OCI-LY1 (cell line): ENCODE measurements around the gene GPR183.

ENCODE experiments used
- CTCF ChIP-seq: fragments of 200-600 bp; sonication (generic), shearing (Covaris generic); IDR thresholded peaks from 2 replicates; pipeline ENCODE4 v1.5.1; 2017; ENCODE audit warnings: mild to moderate bottlenecking, antibody characterized with exemption, low read length, moderate library complexity, mixed read lengths
- EZH2 ChIP-seq: fragments of 200-600 bp; sonication (generic), shearing (Covaris generic); IDR thresholded peaks from 2 replicates; pipeline ENCODE4 v1.8.0; 2017; ENCODE audit warnings: borderline replicate concordance, mixed run types, mild to moderate bottlenecking, antibody characterized with exemption, low read length, moderate library complexity, mixed read lengths

DNA sequence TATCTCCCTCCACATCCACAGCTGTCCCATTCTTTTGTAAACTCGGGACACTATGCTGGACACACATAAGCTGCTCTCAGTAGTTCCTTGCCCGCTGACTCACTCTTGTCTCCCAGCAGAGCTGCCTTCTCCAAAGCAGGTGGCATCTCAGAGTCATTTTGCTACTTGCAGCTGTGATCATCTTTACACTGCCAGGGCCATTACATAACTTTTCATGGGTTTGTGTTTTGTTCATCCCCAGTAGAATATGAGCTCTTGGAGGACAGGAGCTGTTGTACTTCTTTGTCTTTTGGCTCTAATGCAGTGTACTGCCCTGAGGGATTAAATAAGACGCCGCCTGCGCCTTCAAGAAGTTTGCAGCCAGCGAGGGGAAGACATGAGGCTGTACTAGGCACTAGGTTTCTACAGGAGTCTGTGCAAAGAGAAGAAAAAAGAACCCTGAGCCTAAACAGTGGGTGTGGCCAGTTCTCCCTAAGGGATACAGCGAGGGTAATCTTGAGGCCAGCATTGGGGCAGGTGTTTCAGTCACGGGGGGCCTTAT lies 40.8 kb upstream of the GPR183 start:
- peak; percentile 2; the same call in 1 of the 2 replicates for TF ChIP-seq CTCF
- no peak for TF ChIP-seq EZH2
